Gastrocnemius medialis (tissue), 4 donors: ENCODE measurements around the gene SGMS1. TPM values are rescaled to one million over a fixed set of nuclear protein-coding genes. Genes with fewer than 3 reads are reported as not detected.

Source experiments
- ATAC-seq, 2 donors: fragments of 150-250 bp; one replicate each; pipeline ENCODE4 v1.9.1; 2016
- DNase-seq, 2 donors: peaks; one replicate each; pipeline ENCODE4 v3.0.0-alpha.2; 2019
- H3K27ac ChIP-seq, 4 donors: fragments of 200-600 bp; sonication (generic); 1 replicate in 1 of 4; 2 replicates in 3 of 4; pipeline ENCODE4 v1.5.1; 2016 to 2018; ENCODE audit warnings: mild to moderate bottlenecking in 2 of 4, moderate library complexity in 1 of 4
- H3K27me3 ChIP-seq, 3 donors: fragments of 200-600 bp; sonication (generic) in 2 of 3; 1 replicate in 1 of 3; 2 replicates in 2 of 3; pipeline versions ENCODE4 v1.5.1 to v1.6.0; 2016 to 2019; ENCODE audit warnings: mild to moderate bottlenecking in 1 of 3, moderate library complexity in 1 of 3
- H3K36me3 ChIP-seq, 2 donors: fragments of 200-600 bp; sonication (generic) in 1 of 2; one replicate each; pipeline ENCODE4 v1.5.1; 2017 to 2018
- H3K4me1 ChIP-seq, 2 donors: fragments of 200-600 bp; sonication (generic) in 1 of 2; one replicate each; pipeline ENCODE4 v1.5.1; 2016 to 2017; ENCODE audit warnings: mild to moderate bottlenecking in 2 of 2
- H3K4me3 ChIP-seq, 4 donors: fragments of 200-600 bp; sonication (generic) in 3 of 4; 1 replicate in 1 of 4; 2 replicates in 3 of 4; pipeline ENCODE4 v1.5.1; 2016 to 2019; ENCODE audit warnings: mild to moderate bottlenecking in 2 of 4
- H3K9me3 ChIP-seq, 3 donors: fragments of 200-600 bp; sonication (generic) in 2 of 3; 1 replicate in 1 of 3; 2 replicates in 2 of 3; pipeline ENCODE4 v1.5.1; 2016 to 2019
- POLR2A ChIP-seq, 2 donors: fragments of 450-650 bp; IDR thresholded peaks; one replicate each; pipeline ENCODE4 v1.6.1; 2017; ENCODE audit warnings: antibody characterized with exemption in 2 of 2, mild to moderate bottlenecking in 2 of 2, moderate library complexity in 2 of 2
- in situ Hi-C, 4 donors: fragments of 200-750 bp; cut with MboI; loops; one replicate each; pipeline versions ENCODE4 v1.15.0 to v1.8.0; 2017; ENCODE audit warnings: low sequenced_read_pairs in 4 of 4
- intact Hi-C: fragments of 100-400 bp; cut with DNase I; formaldehyde crosslinking; loops from one replicate; pipeline ENCODE4 v1.15.1; 2023; ENCODE audit warnings: low total_unique reads
- total RNA-seq, 4 donors: library from RNA; depleted of rRNA; stranded (reverse); fragments of >200 nt; gene quantifications; one replicate each; pipeline versions ENCODE4 v1.1.0 to v1.2.3, GENCODE V29; 2016
- TF ChIP-seq, protein P1 (sequence below), 5 experiments: fragments of 450-650 bp in 3 of 5; fragments of 200-600 bp in 2 of 5; sonication (generic) in 2 of 5; IDR thresholded peaks in 4 of 5; conservative IDR thresholded peaks in 1 of 5; 1 replicate in 4 of 5; 2 replicates in 1 of 5; pipeline ENCODE4 v1.5.1; 2016 to 2019; ENCODE audit warnings: antibody characterized with exemption in 5 of 5, mild to moderate bottlenecking in 3 of 5, moderate library complexity in 3 of 5

SGMS1 gene
- total RNA-seq, 4 donors from 2014 or later, result 17.6 to 30.7 (median 25.0) TPM

DNA sequence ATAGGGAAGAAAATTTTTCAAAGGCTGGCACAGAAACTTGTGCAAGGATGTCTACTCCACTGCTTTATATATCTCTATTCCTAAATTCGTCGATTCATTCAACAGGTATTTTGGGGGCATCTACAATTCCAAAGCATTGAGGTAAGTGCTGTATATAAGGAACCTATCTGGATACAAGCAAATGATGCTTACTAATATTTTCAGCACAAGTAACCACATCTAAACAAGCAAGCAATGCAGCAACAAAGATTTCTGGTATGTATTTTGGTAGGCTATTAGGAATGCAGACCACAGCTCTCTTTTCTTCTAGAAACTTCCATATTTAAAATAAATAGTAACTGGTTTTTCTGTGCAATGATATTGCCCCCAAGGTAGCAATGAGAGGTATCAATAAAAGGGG lies 183.9 kb downstream of the SGMS1 start:
- DNase-seq, result no peak
- intact Hi-C loops (no loop called here), in situ Hi-C loops (no loop called here)
- no peaks in the 10 kb centered on the region for H3K9me3 ChIP-seq
- no peaks in the 10 kb centered on the region for H3K27me3 ChIP-seq
- peaks cover 0 to 4% of the 10 kb centered on the region in 2 donors for H3K4me1 ChIP-seq
- no peak for ATAC-seq
- no peak overlapping the region for H3K4me3 ChIP-seq
- no peak overlapping the region for H3K27ac ChIP-seq
- no peak for TF ChIP-seq POLR2A (IDR thresholded peaks at IDR 0.05)
- TF ChIP-seq, protein P1, sequence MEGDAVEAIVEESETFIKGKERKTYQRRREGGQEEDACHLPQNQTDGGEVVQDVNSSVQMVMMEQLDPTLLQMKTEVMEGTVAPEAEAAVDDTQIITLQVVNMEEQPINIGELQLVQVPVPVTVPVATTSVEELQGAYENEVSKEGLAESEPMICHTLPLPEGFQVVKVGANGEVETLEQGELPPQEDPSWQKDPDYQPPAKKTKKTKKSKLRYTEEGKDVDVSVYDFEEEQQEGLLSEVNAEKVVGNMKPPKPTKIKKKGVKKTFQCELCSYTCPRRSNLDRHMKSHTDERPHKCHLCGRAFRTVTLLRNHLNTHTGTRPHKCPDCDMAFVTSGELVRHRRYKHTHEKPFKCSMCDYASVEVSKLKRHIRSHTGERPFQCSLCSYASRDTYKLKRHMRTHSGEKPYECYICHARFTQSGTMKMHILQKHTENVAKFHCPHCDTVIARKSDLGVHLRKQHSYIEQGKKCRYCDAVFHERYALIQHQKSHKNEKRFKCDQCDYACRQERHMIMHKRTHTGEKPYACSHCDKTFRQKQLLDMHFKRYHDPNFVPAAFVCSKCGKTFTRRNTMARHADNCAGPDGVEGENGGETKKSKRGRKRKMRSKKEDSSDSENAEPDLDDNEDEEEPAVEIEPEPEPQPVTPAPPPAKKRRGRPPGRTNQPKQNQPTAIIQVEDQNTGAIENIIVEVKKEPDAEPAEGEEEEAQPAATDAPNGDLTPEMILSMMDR (IDR thresholded peaks at IDR 0.05 in 4 of 5, conservative IDR thresholded peaks at IDR 0.05 in 1 of 5), result no peak
- H3K36me3 ChIP-seq, result no peaks in the 10 kb centered on the region

DNA sequence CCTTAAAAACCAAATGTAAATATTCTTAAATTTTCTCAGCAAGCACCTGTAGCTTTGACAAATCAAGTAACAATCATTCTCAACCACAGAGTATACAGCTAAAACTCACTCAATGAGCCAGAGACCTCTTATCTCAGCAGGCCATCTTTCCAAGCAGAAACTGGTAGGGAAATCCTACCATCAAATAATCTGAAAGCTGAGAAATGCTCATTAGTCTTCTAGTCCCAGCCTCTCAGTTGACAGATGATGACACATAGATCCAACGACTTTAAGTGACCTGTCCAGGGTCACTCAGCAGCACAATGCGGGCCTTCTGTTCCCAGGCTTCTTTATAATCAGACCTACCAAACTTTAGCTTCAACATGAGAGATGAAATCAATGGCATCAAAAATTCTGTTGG lies 184.6 kb downstream of the SGMS1 start:
- H3K27me3 ChIP-seq, result no peaks in the 10 kb centered on the region
- TF ChIP-seq POLR2A (IDR thresholded peaks at IDR 0.05), result no peak
- TF ChIP-seq, protein P1 (IDR thresholded peaks at IDR 0.05 in 4 of 5, conservative IDR thresholded peaks at IDR 0.05 in 1 of 5), result no peak
- no peak for ATAC-seq
- peaks cover 0 to 4% of the 10 kb centered on the region in 2 donors for H3K4me1 ChIP-seq
- in situ Hi-C loops, result no loop called here
- intact Hi-C loops, result no loop called here
- no peak overlapping the region for H3K27ac ChIP-seq
- no peak for DNase-seq
- no peaks in the 10 kb centered on the region for H3K36me3 ChIP-seq
- no peaks in the 10 kb centered on the region for H3K9me3 ChIP-seq
- no peak overlapping the region for H3K4me3 ChIP-seq

DNA sequence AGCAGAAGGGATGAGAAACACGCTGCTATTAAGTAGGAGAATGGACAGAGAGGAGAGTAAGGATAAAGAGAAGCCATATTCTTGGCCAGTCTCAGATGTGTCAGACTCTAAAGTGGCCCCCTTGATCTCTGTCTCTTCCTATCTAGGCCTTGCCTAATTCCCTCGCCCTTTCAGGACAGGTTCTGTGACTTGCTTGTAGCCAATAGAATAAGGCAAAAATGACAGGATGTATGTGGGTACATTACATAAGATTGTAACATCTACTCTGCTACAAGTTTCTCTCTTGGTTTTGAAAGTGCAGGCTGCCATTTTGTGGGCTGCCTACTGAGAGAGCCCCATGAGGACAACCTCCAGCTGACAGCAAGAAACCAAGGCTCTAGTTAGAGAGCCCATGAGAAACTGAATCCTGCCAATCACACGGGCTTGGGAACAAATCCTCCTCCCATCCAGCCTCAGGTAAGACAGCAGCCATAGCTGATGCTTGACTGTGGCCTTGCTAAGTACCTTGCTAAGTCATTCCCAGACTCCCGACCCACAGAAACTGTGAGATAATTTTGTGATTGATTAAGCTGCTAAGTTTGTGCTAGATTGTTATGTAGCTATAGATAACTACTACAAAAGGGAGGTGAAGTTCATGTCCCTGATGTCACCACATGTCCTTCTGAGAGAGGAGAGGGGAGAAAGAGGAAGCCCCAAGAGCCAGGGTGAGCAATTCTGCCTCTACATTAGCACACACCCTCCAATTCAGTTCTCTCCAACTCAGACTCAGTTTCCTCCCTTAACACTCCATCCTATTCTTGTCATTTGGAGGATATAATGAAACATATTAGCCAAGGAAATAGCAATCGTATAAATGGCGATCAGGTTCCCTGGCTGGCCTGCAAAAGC lies 185.5 kb downstream of the SGMS1 start:
- intact Hi-C loops, result no loop called here
- no peak for DNase-seq
- Histone ChIP-seq H3K9me3 (no peaks in the 10 kb centered on the region), H3K4me1 (peaks cover 0 to 4% of the 10 kb centered on the region in 2 donors), H3K27me3 (no peaks in the 10 kb centered on the region), H3K27ac (no peak overlapping the region), H3K36me3 (no peaks in the 10 kb centered on the region), H3K4me3 (no peak overlapping the region)
- TF ChIP-seq, protein P1 (IDR thresholded peaks at IDR 0.05 in 4 of 5, conservative IDR thresholded peaks at IDR 0.05 in 1 of 5), result no peak
- TF ChIP-seq POLR2A (IDR thresholded peaks at IDR 0.05), result no peak
- ATAC-seq, result no peak
- in situ Hi-C loops, result no loop called here

DNA sequence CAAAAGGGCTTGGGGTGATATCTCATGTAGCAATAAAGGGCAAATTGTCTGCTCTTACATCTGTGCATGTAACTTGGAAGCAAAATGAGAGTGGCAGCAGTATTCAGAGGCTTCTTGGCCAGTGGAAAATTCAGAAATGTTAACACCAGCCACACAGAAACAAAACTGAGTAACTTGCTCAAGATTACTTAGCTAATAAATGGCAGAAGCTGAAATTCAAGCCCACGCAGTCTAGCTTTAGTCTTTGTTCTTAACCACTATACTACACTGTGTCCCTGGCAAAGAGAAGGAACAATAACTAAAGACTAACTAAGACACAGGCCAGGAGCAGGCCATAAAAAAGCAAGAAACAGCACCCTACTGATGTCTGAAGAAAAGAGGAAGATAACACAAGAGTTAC lies 186.5 kb downstream of the SGMS1 start:
- no peaks in the 10 kb centered on the region for H3K27me3 ChIP-seq
- DNase-seq (no peak), ATAC-seq (no peak)
- H3K4me1 ChIP-seq, result peaks cover 2 to 4% of the 10 kb centered on the region in 2 donors
- TF ChIP-seq, protein P1 (IDR thresholded peaks at IDR 0.05 in 4 of 5, conservative IDR thresholded peaks at IDR 0.05 in 1 of 5), result no peak
- no peak for TF ChIP-seq POLR2A (IDR thresholded peaks at IDR 0.05)
- intact Hi-C loops (no loop called here), in situ Hi-C loops (no loop called here)
- H3K9me3 ChIP-seq, result no peaks in the 10 kb centered on the region
- no peaks in the 10 kb centered on the region for H3K36me3 ChIP-seq
- H3K4me3 ChIP-seq, result no peak overlapping the region
- H3K27ac ChIP-seq, result no peak overlapping the region
